ENCODE measurements around the gene SLC34A3. TPM values are rescaled to one million over a fixed set of nuclear protein-coding genes. Genes with fewer than 3 reads are reported as not detected.

The SLC34A3 gene
- total RNA-seq, 1 experiment from 2014 or later: not detected

- H3K79me2 ChIP-seq (ENCODE audit: low read length): peaks cover 72% of the 10 kb centered on the region
- peaks cover 61% of the 10 kb centered on the region for H3K4me1 ChIP-seq (ENCODE audit: low read length)
- no peaks in the 10 kb centered on the region for H3K9me3 ChIP-seq (ENCODE audit: low read length)
- H3K4me3 ChIP-seq (ENCODE audit: low read length): peak overlapping the region; percentile 67
- H3K36me3 ChIP-seq (ENCODE audit: insufficient read depth, low read length): no peaks in the 10 kb centered on the region
- H3K9ac ChIP-seq (ENCODE audit: low read length): peak overlapping the region; percentile 73
- no peak overlapping the region for H2AFZ ChIP-seq (ENCODE audit: low read length)
- no peaks in the 10 kb centered on the region for H3K27me3 ChIP-seq (ENCODE audit: low read length)
- peak overlapping the region; percentile 87 for H3K4me2 ChIP-seq (ENCODE audit: low read depth, low read length, poor library complexity, severe bottlenecking)
- H4K20me1 ChIP-seq (ENCODE audit: insufficient read depth, low read depth, low read length): peaks cover 9% of the 10 kb centered on the region; the same call in 1 of the 2 replicates
- H3K9me2 ChIP-seq (replicated peaks; ENCODE audit: insufficient read depth, low read length): no peaks in the 10 kb centered on the region
- DNase-seq: peak; percentile 40
- H3K27ac ChIP-seq (ENCODE audit: low read length): no peak overlapping the region
These were observed 31.1 kb upstream of the SLC34A3 start for GRCh38 chr9:137199411-137200121.

DNA sequence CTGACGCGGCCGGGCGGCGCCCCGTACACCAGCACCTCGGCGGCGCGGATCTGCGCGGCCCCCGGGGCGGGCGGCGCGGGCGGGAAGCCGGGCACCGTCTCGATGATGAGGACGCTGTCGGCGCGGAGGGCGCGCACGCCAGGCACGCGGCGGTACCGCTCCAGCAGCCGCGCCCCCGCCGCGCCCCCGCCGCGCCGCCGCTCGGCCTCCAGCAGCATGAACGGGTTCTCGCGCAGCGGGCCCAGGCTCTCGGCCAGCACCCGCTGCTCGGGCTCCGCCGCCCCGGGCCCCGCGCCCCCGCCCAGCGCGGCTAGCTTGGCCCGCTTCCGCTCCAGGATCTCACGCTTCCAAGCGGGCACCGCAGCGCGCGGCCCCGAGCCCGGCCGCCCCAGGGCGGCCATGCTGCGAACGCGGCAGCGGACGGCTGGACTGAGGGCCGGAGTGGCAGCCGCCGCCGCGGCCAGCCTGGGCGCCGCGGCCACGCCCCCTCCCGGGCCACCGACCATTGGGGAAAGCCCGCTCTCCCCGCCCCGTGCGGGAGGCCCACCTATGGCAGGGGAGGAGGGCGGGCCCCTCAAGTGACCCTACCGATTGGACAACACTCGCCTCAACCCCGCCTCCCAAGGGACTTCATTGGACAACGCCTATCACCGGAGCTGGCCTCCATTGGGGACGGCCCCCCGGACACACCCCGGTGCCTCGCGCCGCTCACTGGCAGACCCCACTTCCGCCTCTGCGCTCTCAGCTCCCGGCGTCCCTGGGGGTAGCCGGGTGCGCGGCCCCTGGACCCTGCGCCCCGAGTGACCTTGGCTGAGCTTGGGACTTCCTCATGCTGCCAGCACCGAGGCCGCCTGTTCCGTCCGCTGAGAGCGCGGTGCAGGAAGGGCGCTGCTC is 30.1 kb upstream of the SLC34A3 start, which contains the start of gene TPRN:
TPRN (minus strand) TSS at position 431 of the 894 bp plus-strand sequence; CDS start at position 401, 30 bp downstream.
- peak within 1 kb of the TSS; percentile 93 for H3K9ac ChIP-seq (ENCODE audit: low read length)
- peaks cover 64% of the 10 kb centered on the region for H3K4me1 ChIP-seq (ENCODE audit: low read length)
- no peaks in the 10 kb centered on the region for H3K9me2 ChIP-seq (replicated peaks; ENCODE audit: insufficient read depth, low read length)
- no peak within 1 kb of the TSS for H2AFZ ChIP-seq (ENCODE audit: low read length)
- H3K79me2 ChIP-seq (ENCODE audit: low read length): peaks cover 73% of the 10 kb centered on the region
- H3K4me2 ChIP-seq (ENCODE audit: low read depth, low read length, poor library complexity, severe bottlenecking): peak within 1 kb of the TSS; percentile 87
- no peaks in the 10 kb centered on the region for H3K27me3 ChIP-seq (ENCODE audit: low read length)
- no peaks in the 10 kb centered on the region for H3K9me3 ChIP-seq (ENCODE audit: low read length)
- H3K4me3 ChIP-seq (ENCODE audit: low read length): peak within 1 kb of the TSS; percentile 94
- DNase-seq: peak; percentile 100
- H4K20me1 ChIP-seq (ENCODE audit: insufficient read depth, low read depth, low read length): 0 out of 2 replicates have a peak, but pooled peaks cover 6% of the 10 kb centered on the region
- peak within 1 kb of the TSS; percentile 79 for H3K27ac ChIP-seq (ENCODE audit: low read length)
- H3K36me3 ChIP-seq (ENCODE audit: insufficient read depth, low read length): no peaks in the 10 kb centered on the region

DNA sequence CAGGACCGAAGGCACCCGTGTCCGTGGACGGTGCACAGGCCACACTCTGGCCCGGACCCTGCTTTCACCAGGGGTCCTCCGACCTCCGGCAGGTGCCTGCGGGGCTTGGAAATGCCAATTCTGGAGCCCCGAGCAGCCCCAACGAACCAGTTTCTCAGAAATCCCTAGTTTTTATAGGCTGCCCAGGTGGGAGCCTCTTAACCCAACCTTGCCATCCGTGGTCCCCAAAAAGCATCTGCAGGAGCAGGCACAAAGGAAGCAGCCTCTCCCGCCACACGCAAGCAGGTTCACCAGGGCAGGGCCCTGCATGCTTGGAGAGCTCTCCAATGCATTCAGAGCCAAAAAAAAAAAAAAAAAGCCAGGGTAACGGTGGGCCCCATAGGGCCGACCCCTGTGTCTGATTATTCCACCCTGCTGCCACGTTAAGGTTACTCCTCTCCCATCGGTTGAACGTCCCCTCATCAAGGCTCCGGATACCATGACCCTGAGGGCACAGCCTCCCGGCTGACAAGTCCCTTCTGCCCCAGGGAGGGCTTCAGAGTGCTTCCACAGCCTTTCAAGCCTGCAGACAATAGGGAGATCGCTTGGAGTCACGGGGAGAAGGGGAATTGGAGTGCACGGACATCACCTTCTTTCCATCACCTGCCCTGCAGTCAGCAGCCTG is 29.4 kb upstream of the SLC34A3 start:
- H3K4me3 ChIP-seq (ENCODE audit: low read length): peak overlapping the region; percentile 94
- H3K79me2 ChIP-seq (ENCODE audit: low read length): peaks cover 78% of the 10 kb centered on the region
- peak overlapping the region; percentile 93 for H3K9ac ChIP-seq (ENCODE audit: low read length)
- H3K4me1 ChIP-seq (ENCODE audit: low read length): peaks cover 66% of the 10 kb centered on the region
- no peaks in the 10 kb centered on the region for H3K36me3 ChIP-seq (ENCODE audit: insufficient read depth, low read length)
- peak overlapping the region; percentile 85 for H3K4me2 ChIP-seq (ENCODE audit: low read depth, low read length, poor library complexity, severe bottlenecking)
- H3K9me3 ChIP-seq (ENCODE audit: low read length): no peaks in the 10 kb centered on the region
- peak; percentile 65 for DNase-seq
- no peaks in the 10 kb centered on the region for H3K27me3 ChIP-seq (ENCODE audit: low read length)
- no peaks in the 10 kb centered on the region for H3K9me2 ChIP-seq (replicated peaks; ENCODE audit: insufficient read depth, low read length)
- H3K27ac ChIP-seq (ENCODE audit: low read length): peak overlapping the region; percentile 79
- no peak overlapping the region for H2AFZ ChIP-seq (ENCODE audit: low read length)
- H4K20me1 ChIP-seq (ENCODE audit: insufficient read depth, low read depth, low read length): 0 out of 2 replicates have a peak, but pooled peaks cover 5% of the 10 kb centered on the region

DNA sequence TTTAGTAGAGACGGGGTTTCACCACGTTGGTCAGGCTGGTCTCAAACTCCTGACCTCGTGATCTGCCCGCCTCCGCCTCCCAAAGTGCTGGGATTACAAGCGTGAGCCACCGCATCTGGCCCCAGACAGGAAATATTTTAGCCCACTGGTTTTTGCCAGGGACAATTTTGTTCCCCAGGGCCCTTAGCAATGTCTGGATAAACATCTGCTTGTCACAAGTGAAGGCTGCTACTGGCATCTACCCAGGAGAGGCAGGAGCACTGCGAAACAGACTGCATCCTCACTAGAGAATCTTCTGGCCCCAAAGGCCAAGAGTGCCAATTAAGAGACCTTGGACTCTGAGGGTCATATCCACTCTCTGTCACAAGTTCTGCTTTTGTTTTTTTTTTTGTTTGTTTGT is 27.7 kb upstream of the SLC34A3 start:
- Histone ChIP-seq H3K4me1 (ENCODE audit: low read length) (peaks cover 68% of the 10 kb centered on the region), H3K79me2 (ENCODE audit: low read length) (peaks cover 78% of the 10 kb centered on the region), H2AFZ (ENCODE audit: low read length) (no peak overlapping the region), H3K9me2 (replicated peaks; ENCODE audit: insufficient read depth, low read length) (no peaks in the 10 kb centered on the region), H3K4me2 (ENCODE audit: low read depth, low read length, poor library complexity, severe bottlenecking) (no peak overlapping the region), H3K9ac (ENCODE audit: low read length) (peak overlapping the region; percentile 43), H3K4me3 (ENCODE audit: low read length) (no peak overlapping the region), H3K27me3 (ENCODE audit: low read length) (no peaks in the 10 kb centered on the region), H3K27ac (ENCODE audit: low read length) (no peak overlapping the region), H4K20me1 (ENCODE audit: insufficient read depth, low read depth, low read length) (0 out of 2 replicates have a peak, but pooled peaks cover 5% of the 10 kb centered on the region), H3K36me3 (ENCODE audit: insufficient read depth, low read length) (peaks cover 6% of the 10 kb centered on the region; the same call in 1 of the 2 replicates), H3K9me3 (ENCODE audit: low read length) (no peaks in the 10 kb centered on the region)
- no peak for DNase-seq

- peaks cover 51% of the 10 kb centered on the region for H3K4me1 ChIP-seq (ENCODE audit: low read length)
- 0 out of 2 replicates have a peak, but pooled peaks cover 5% of the 10 kb centered on the region for H4K20me1 ChIP-seq (ENCODE audit: insufficient read depth, low read depth, low read length)
- peak overlapping the region; percentile 100 for H3K9ac ChIP-seq (ENCODE audit: low read length)
- H3K27ac ChIP-seq (ENCODE audit: low read length): peak overlapping the region; percentile 62; the same call in 1 of the 2 replicates
- peaks cover 6% of the 10 kb centered on the region; the same call in 1 of the 2 replicates for H3K36me3 ChIP-seq (ENCODE audit: insufficient read depth, low read length)
- H3K27me3 ChIP-seq (ENCODE audit: low read length): no peaks in the 10 kb centered on the region
- no peak for DNase-seq
- H3K9me3 ChIP-seq (ENCODE audit: low read length): no peaks in the 10 kb centered on the region
- no peak overlapping the region for H2AFZ ChIP-seq (ENCODE audit: low read length)
- peak overlapping the region; percentile 98 for H3K4me2 ChIP-seq (ENCODE audit: low read depth, low read length, poor library complexity, severe bottlenecking)
- no peaks in the 10 kb centered on the region for H3K9me2 ChIP-seq (replicated peaks; ENCODE audit: insufficient read depth, low read length)
- H3K4me3 ChIP-seq (ENCODE audit: low read length): peak overlapping the region; percentile 99
- H3K79me2 ChIP-seq (ENCODE audit: low read length): peaks cover 60% of the 10 kb centered on the region
These were observed 26.0 kb upstream of the SLC34A3 start for GRCh38 chr9:137204731-137205125.

DNA sequence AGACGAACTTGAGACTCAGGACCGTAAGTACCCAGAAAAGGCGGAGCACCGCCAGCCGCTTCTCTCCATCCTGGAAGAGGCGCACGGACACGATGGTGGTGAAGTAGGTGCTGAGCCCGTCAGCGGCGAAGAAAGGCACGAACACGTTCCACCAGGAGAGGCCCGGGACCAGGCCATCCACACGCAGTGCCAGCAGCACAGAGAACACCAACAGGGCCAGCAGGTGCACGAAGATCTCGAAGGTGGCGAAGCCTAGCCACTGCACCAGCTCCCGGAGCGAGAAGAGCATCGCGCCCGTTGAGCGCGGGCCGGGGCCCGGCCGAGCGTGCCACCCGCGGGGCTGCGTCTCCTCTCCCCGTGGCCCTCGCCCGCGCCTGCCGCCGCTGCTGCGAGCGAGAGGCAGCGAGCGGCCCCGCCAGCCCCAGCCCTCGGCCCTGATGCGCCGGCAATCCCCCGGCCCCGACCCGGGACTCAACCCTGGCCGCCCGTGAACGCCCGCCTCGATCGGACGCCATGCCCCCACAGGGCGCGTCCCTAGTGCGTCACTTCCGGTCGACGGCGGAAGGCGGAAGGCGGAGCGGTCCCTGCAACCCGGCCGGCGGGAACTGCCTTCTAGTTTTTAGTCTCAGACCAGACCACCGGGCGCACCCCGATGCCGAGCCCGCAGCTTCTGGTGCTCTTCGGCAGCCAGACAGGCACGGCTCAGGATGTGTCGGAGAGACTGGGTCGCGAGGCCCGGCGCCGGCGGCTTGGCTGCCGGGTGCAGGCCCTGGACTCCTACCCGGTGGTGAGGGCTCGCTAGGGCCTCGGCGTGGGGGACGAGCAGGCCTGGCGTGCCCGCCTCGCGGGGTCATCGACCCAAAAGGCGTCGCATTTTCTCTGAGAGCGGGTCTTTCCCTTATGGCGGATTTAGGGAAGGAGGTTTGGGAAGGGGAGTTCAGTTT is 25.3 kb upstream of the SLC34A3 start, which contains the start of the genes NDOR1 and TMEM203:
NDOR1 (plus strand) TSS at position 575 of the 944 bp plus-strand sequence; CDS start at position 653, 78 bp downstream.
TMEM203 (minus strand) TSS at position 523 of the 944 bp plus-strand sequence; CDS start at position 289, 234 bp downstream.
- Histone ChIP-seq H3K36me3 (ENCODE audit: insufficient read depth, low read length) (peaks cover 6% of the 10 kb centered on the region; the same call in 1 of the 2 replicates), H3K4me1 (ENCODE audit: low read length) (peaks cover 49% of the 10 kb centered on the region), H3K4me2 (ENCODE audit: low read depth, low read length, poor library complexity, severe bottlenecking) (peak within 1 kb of the TSS; percentile 98), H3K9me3 (ENCODE audit: low read length) (no peaks in the 10 kb centered on the region), H3K27me3 (ENCODE audit: low read length) (no peaks in the 10 kb centered on the region), H3K9ac (ENCODE audit: low read length) (peak within 1 kb of the TSS; percentile 100), H3K9me2 (replicated peaks; ENCODE audit: insufficient read depth, low read length) (no peaks in the 10 kb centered on the region), H3K4me3 (ENCODE audit: low read length) (peak within 1 kb of the TSS; percentile 99), H2AFZ (ENCODE audit: low read length) (no peak within 1 kb of the TSS), H4K20me1 (ENCODE audit: insufficient read depth, low read depth, low read length) (0 out of 2 replicates have a peak, but pooled peaks cover 5% of the 10 kb centered on the region), H3K27ac (ENCODE audit: low read length) (peak within 1 kb of the TSS; percentile 62), H3K79me2 (ENCODE audit: low read length) (peaks cover 59% of the 10 kb centered on the region)
- peak; percentile 97 for DNase-seq

- Histone ChIP-seq H3K4me2 (ENCODE audit: low read depth, low read length, poor library complexity, severe bottlenecking) (peak overlapping the region; percentile 98), H3K4me3 (ENCODE audit: low read length) (peak overlapping the region; percentile 99), H4K20me1 (ENCODE audit: insufficient read depth, low read depth, low read length) (0 out of 2 replicates have a peak, but pooled peaks cover 5% of the 10 kb centered on the region), H3K4me1 (ENCODE audit: low read length) (peaks cover 43% of the 10 kb centered on the region), H3K9ac (ENCODE audit: low read length) (peak overlapping the region; percentile 100), H3K79me2 (ENCODE audit: low read length) (peaks cover 56% of the 10 kb centered on the region), H3K9me3 (ENCODE audit: low read length) (no peaks in the 10 kb centered on the region), H3K27me3 (ENCODE audit: low read length) (no peaks in the 10 kb centered on the region), H2AFZ (ENCODE audit: low read length) (no peak overlapping the region), H3K9me2 (replicated peaks; ENCODE audit: insufficient read depth, low read length) (no peaks in the 10 kb centered on the region), H3K36me3 (ENCODE audit: insufficient read depth, low read length) (peaks cover 6% of the 10 kb centered on the region; the same call in 1 of the 2 replicates), H3K27ac (ENCODE audit: low read length) (peak overlapping the region; percentile 62; the same call in 1 of the 2 replicates)
- no peak for DNase-seq
These were observed 24.1 kb upstream of the SLC34A3 start for GRCh38 chr9:137206602-137207001.

All from Karpas-422 (cell line).